GM19438 (cell line): ENCODE data around the gene XYLT1.

Source experiments
- ATAC-seq: cut with Tn5 transposase; IDR thresholded peaks from one replicate; pipeline ENCODE4 v1.9.1; 2021; ENCODE audit warnings: low read depth; ENCODE audit not compliant: unreplicated experiment

Gene XYLT1

GRCh38 chr16:17269439-17269838 lies 201.3 kb downstream of the XYLT1 start:
- ATAC-seq, result no peak

- no peak for ATAC-seq
Measured at GRCh38 chr16:17266608-17267313, 204.0 kb downstream of the XYLT1 start.

GRCh38 chr16:17265154-17265553 lies 205.6 kb downstream of the XYLT1 start:
- no peak for ATAC-seq

- ATAC-seq, result no peak
Measured at GRCh38 chr16:17261197-17261858, 209.4 kb downstream of the XYLT1 start.

- ATAC-seq, result no peak
Measured at GRCh38 chr16:17260276-17260849, 210.4 kb downstream of the XYLT1 start.

- ATAC-seq, result no peak
Measured at GRCh38 chr16:17259751-17260270, 210.9 kb downstream of the XYLT1 start.

GRCh38 chr16:17258848-17259713 lies 211.7 kb downstream of the XYLT1 start:
- no peak for ATAC-seq

GRCh38 chr16:17258077-17258599 lies 212.6 kb downstream of the XYLT1 start:
- no peak for ATAC-seq

- no peak for ATAC-seq
Measured at GRCh38 chr16:17257426-17258023, 213.2 kb downstream of the XYLT1 start.

GRCh38 chr16:17252701-17253100 lies 218.1 kb downstream of the XYLT1 start:
- ATAC-seq, result no peak

- ATAC-seq, result no peak
Measured at GRCh38 chr16:17252064-17252463, 218.7 kb downstream of the XYLT1 start.

- no peak for ATAC-seq
Measured at GRCh38 chr16:17251496-17251895, 219.3 kb downstream of the XYLT1 start.

GRCh38 chr16:17246974-17247732 lies 223.6 kb downstream of the XYLT1 start:
- ATAC-seq, result no peak

- ATAC-seq, result no peak
Measured at GRCh38 chr16:17246268-17246885, 224.4 kb downstream of the XYLT1 start.

- no peak for ATAC-seq
Measured at GRCh38 chr16:17245776-17246175, 225.0 kb downstream of the XYLT1 start.

- ATAC-seq, result no peak
Measured at GRCh38 chr16:17244872-17245551, 225.7 kb downstream of the XYLT1 start.

GRCh38 chr16:17241264-17241835 lies 229.4 kb downstream of the XYLT1 start:
- no peak for ATAC-seq
